SHP77 treated with DMSO at 0.1 percent for 48 hours (cell line): ENCODE results near the gene ASAP3.

ENCODE experiments used
- DNase-seq: peaks from one replicate; lab custom pipeline; 2025; lab: John Stamatoyannopoulos, UW

The ASAP3 gene

DNA sequence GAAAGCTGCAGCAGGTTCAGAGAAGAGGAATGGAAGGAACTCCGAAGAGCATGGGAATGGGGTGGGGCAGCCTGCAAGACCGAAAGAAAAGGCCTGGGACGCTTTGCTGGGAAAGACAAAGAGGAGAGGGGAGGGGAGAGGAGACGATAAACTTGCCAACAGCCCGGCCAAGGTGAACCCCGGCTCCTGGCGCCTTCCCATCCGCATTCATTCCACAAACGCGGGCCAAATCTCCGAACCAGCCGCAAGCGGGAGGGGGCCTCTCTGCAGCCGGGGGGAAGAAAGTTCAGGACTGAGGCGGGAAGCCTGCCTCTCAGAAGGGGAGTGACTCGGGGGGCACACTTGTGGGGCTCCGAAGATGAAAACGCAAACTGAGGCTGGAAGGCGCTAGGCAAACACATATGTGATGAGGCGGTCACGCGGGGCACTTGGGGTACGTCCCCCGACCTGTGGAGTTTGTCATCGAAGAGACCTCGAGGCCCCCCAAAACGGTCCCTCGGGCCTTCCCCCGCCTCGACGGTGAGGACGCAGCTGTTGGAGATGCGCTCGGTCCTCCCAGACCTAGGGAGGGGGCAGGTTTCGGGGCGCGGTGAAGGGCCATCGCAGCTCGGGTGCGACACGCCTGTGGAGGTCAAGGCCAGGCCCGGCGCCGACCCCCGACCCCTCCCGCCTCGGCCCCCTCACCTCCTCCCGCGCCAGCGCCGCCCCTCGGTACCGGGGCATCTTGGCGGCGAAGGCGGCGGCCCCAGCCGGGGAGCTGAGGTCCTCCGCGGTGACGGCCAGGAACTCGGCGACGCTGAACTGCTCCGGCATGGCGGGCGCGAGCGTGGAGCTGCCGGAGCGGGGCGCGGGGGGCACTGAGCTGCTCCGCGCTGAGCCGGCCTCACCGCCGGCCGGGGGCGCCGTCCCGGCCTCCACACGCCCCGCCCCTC lies at the start of gene ASAP3:
Gene ASAP3, minus strand, starts transcription at position 859 of the 932 bp plus-strand sequence. Its CDS starts 46 bp downstream, at position 813.
- no peak for DNase-seq

DNA sequence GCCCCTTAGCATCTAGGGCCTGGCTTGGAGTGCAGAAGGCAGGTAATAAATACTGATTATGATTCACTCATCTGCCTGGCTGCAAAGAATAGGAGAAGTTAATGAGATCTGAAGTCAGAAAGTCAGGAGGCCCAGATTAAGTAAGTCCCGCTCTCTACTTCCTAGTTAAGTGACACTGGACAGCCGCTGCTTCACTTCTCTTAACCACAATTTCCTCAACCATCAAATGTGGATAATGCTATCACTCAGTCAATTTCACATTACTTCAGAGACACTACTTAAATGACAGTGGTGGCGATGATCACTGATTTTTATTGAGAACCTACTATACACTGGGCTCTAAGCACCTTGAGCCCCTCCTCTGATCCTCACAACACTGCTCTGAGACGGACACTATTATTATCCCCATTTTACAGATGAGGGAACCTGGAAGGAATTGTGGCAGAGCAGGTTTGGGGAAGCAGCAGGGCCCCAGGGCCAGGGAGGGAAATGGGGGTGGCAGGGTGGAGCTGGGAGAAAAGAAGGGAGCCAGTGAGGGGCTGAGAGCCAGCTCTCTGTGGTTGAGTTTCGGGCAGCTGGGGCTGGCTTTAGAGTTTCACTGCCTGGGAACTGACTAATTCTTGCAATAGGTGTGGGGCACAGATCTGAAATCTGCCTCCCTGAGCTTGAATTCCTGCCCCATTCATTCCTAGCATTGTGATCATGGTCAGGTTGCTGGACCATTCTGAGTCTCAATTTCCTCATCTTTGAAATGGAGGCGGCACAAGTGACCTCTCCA lies 49.5 kb upstream of the ASAP3 start:
- DNase-seq = no peak

GRCh38 chr1:23531562-23532094 lies 47.6 kb upstream of the ASAP3 start:
- DNase-seq = peak; percentile 57

GRCh38 chr1:23530747-23531561 lies 47.0 kb upstream of the ASAP3 start, which contains the start of gene E2F2:
Gene E2F2 (minus strand): TSS chr1:23531233. CDS start chr1:23530793, 440 bp downstream.
- peak; percentile 61 for DNase-seq

GRCh38 chr1:23530087-23530746 lies 46.2 kb upstream of the ASAP3 start:
- no peak for DNase-seq

- no peak for DNase-seq
These were observed 45.4 kb upstream of the ASAP3 start for GRCh38 chr1:23529146-23530086.

GRCh38 chr1:23528250-23528978 lies 44.4 kb upstream of the ASAP3 start:
- DNase-seq = peak; percentile 55

DNA sequence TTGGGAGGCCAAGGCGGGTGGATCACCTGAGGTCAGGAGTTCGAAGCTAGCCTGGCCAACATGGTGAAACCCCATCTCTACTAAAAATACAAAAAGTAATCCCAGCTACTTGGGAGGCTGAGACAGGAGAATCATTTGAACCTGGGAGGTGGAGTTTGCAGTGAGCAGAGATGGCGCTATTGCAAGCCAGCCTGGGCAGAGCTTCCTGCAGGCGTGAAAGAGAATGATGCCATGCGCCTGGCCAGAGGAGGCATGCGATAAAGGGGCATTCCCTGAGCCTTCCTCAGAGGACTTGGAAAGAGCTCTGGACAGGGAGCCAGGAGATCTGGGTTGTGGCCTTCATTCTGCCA lies 43.9 kb upstream of the ASAP3 start:
- DNase-seq = no peak

DNA sequence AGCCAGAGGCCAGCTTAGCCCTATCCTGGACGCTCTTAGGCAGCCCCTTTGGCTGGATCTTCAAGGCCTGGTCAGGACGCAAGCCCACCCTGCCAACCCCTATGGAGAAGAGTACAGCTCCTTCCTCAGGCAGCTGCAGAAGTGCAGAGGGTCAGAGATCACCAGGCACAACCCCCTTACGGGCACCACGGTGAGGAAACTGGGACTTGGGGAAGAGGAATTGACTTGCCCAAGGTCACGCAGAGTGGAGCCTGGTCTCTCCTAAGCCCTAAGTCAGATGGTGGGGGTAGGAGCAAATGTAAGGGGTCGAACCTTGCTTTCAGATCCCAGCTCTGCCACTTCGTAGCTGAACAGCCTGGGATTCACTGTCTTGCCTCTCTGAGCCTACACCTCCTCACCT lies 43.4 kb upstream of the ASAP3 start:
- no peak for DNase-seq

GRCh38 chr1:23526329-23527041 lies 42.5 kb upstream of the ASAP3 start:
- DNase-seq = no peak

DNA sequence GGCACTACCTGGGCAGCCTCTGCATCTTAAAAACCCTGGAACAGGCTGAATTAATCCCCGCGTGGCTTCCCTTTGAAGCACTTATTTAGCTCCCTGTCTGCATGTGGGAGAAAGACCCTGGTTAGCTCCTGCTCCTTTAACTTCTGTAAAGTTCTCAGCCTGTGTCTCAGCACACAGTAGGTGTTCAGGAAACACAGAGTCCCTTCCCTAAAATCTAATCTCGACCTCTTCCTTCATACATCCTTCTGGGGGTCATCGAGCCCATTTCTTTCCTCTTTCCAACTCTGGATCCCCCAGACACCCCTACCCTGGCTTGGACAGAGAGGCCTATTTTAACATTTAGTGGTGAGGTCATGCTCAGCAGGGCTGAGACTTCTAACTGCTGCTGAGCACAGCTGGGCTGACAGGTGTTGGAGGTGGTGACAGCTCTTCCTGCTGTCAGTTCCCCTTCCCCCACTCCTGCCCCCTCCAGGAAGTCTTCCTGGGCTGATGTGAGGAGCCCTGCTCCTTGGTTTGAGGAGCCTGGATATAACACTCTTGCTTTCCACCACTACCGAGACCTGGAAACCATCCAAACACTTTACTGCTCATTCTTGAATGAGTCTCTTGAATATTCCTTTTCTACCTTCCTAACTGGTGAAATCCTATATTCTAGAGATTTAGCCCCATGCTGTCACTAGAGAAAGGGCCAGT lies 41.7 kb upstream of the ASAP3 start:
- peak; percentile 2 for DNase-seq

GRCh38 chr1:23524716-23525401 lies 40.9 kb upstream of the ASAP3 start:
- DNase-seq = peak; percentile 63

- DNase-seq = no peak
These were observed 40.2 kb upstream of the ASAP3 start for GRCh38 chr1:23524163-23524562.

- no peak for DNase-seq
These were observed 38.4 kb upstream of the ASAP3 start for GRCh38 chr1:23522244-23522982.

GRCh38 chr1:23521588-23521987 lies 37.6 kb upstream of the ASAP3 start:
- DNase-seq = no peak

DNA sequence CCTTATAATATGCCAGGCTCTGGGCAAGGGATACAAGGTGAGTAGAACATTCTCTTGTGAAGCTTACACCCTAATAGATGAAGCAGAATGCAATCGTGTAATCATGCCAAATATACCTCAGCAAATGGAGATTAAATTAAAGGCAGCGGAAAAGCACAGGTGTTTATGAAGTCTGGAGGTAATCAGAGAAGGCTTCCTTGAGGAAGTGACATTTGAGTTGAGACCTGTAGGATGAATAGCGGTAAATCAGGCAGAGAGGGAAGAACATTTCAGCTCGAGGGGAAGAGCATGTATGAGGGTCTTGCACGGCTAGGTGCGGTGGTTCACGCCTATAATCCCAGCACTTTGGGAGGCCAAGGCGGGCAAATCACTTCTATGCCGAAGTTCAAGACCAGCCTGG lies 33.6 kb upstream of the ASAP3 start:
- no peak for DNase-seq

DNA sequence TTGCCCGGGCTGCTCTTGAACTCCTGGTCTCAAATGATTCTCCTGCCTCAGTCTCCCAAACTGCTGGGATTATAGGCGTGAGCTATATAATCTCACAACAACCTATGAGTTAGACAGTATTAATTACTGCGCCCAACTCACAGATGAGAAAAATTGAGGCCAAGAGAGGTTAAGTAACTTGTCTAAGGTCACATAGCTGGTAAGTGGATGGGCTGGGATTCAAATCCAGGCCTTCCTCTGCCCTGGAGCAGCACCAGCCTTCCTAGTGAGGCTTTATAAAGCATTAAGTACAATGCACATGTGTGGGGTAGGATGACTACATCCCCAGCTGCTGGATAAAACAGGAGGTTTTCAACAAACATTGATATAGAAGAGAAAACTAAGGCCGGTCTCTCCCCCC lies 31.9 kb upstream of the ASAP3 start:
- DNase-seq = no peak
